Glutamatergic neuron (in vitro differentiated cells): ENCODE results near the gene KCNJ5. TPM values are rescaled to one million over a fixed set of nuclear protein-coding genes. Genes with fewer than 3 reads are reported as not detected.

Experiments
- DNase-seq: peaks from one replicate; pipeline ENCODE4 v3.0.0; 2022
- H3K27ac Mint-ChIP-seq: one replicate; pipeline ENCODE4 v1.8.0; 2020; ENCODE audit warnings: mild to moderate bottlenecking, mixed read lengths, inconsistent platforms; ENCODE audit not compliant: unreplicated experiment
- H3K27me3 Mint-ChIP-seq: one replicate; pipeline ENCODE4 v1.8.0; 2020; ENCODE audit warnings: mild to moderate bottlenecking, moderate library complexity, mixed read lengths, inconsistent platforms; ENCODE audit not compliant: unreplicated experiment
- H3K36me3 Mint-ChIP-seq: one replicate; pipeline ENCODE4 v1.8.0; 2020; ENCODE audit warnings: mild to moderate bottlenecking, mixed read lengths, inconsistent platforms; ENCODE audit not compliant: unreplicated experiment
- H3K4me1 Mint-ChIP-seq: one replicate; pipeline ENCODE4 v1.8.0; 2020; ENCODE audit warnings: mild to moderate bottlenecking, low read depth, mixed read lengths, inconsistent platforms; ENCODE audit not compliant: unreplicated experiment
- H3K4me3 Mint-ChIP-seq: one replicate; pipeline ENCODE4 v1.8.0; 2020; ENCODE audit warnings: mild to moderate bottlenecking, mixed read lengths, inconsistent platforms; ENCODE audit not compliant: unreplicated experiment
- H3K9me3 Mint-ChIP-seq: one replicate; pipeline ENCODE4 v1.8.0; 2020; ENCODE audit warnings: mild to moderate bottlenecking, moderate library complexity, mixed read lengths, inconsistent platforms; ENCODE audit not compliant: unreplicated experiment
- CTCF ChIP-seq: fragments of 200-600 bp; sonication (generic); IDR thresholded peaks from one replicate; pipeline ENCODE4 v1.5.0; 2021; ENCODE audit not compliant: partially characterized antibody, unreplicated experiment
- total RNA-seq: library from RNA; stranded (reverse); fragmentation: NEBNext Ultra II Directional; extraction: Animal tissue kit (Norgen Biotek cat#: 25700); gene quantifications from one replicate; pipeline ENCODE4 v1.2.1, GENCODE V29; 2021; ENCODE audit not compliant: unreplicated experiment

KCNJ5 gene
- total RNA-seq, 1 donor from 2014 or later = 0.34 TPM

GRCh38 chr11:128872094-128872493 is 19.1 kb upstream of the KCNJ5 start:
- Mint-ChIP-seq H3K36me3 (no peaks in the 10 kb centered on the region), H3K4me3 (no peak overlapping the region), H3K27ac (no peak overlapping the region), H3K9me3 (peaks cover 5% of the 10 kb centered on the region), H3K27me3 (peaks cover 11% of the 10 kb centered on the region), H3K4me1 (no peaks in the 10 kb centered on the region)
- DNase-seq = no peak
- no peak for TF ChIP-seq CTCF

- Mint-ChIP-seq H3K27me3 (peaks cover 11% of the 10 kb centered on the region), H3K4me3 (no peak overlapping the region), H3K36me3 (no peaks in the 10 kb centered on the region), H3K9me3 (peaks cover 7% of the 10 kb centered on the region), H3K27ac (no peak overlapping the region), H3K4me1 (no peaks in the 10 kb centered on the region)
- no peak for TF ChIP-seq CTCF
- no peak for DNase-seq
Observed at GRCh38 chr11:128872594-128872993, 18.6 kb upstream of the KCNJ5 start.

- H3K4me3 Mint-ChIP-seq = no peak overlapping the region
- H3K9me3 Mint-ChIP-seq = peaks cover 7% of the 10 kb centered on the region
- no peaks in the 10 kb centered on the region for H3K36me3 Mint-ChIP-seq
- no peak for DNase-seq
- peaks cover 2% of the 10 kb centered on the region for H3K4me1 Mint-ChIP-seq
- no peak overlapping the region for H3K27ac Mint-ChIP-seq
- no peak for TF ChIP-seq CTCF
- peaks cover 11% of the 10 kb centered on the region for H3K27me3 Mint-ChIP-seq
Observed at GRCh38 chr11:128874427-128874826, 16.7 kb upstream of the KCNJ5 start.

GRCh38 chr11:128876133-128876650 is 15.0 kb upstream of the KCNJ5 start:
- TF ChIP-seq CTCF = no peak
- Mint-ChIP-seq H3K9me3 (peaks cover 7% of the 10 kb centered on the region), H3K36me3 (no peaks in the 10 kb centered on the region), H3K4me1 (peaks cover 2% of the 10 kb centered on the region), H3K27me3 (peaks cover 11% of the 10 kb centered on the region), H3K27ac (no peak overlapping the region), H3K4me3 (no peak overlapping the region)
- no peak for DNase-seq

GRCh38 chr11:128877726-128878125 is 13.4 kb upstream of the KCNJ5 start:
- TF ChIP-seq CTCF = no peak
- peaks cover 2% of the 10 kb centered on the region for H3K4me1 Mint-ChIP-seq
- peaks cover 8% of the 10 kb centered on the region for H3K27me3 Mint-ChIP-seq
- H3K9me3 Mint-ChIP-seq = peaks cover 4% of the 10 kb centered on the region
- H3K4me3 Mint-ChIP-seq = no peak overlapping the region
- no peak for DNase-seq
- H3K27ac Mint-ChIP-seq = no peak overlapping the region
- H3K36me3 Mint-ChIP-seq = no peaks in the 10 kb centered on the region
